Panc1 (cell line): Measurements from ENCODE around the gene HSD17B2.
"Not testable (repeated sequence)": the region's sequence is repeated elsewhere in the genome, so short reads cannot be mapped to it uniquely, and the experiment has no call there.

Experiments used
- SIN3A ChIP-seq: IDR thresholded peaks from 2 replicates; pipeline ENCODE4 v1.6.1; 2012; ENCODE audit warnings: low read depth, mild to moderate bottlenecking, low read length, moderate library complexity, borderline replicate concordance; ENCODE audit not compliant: insufficient read depth
- TF ChIP-seq, protein P1 (sequence below): fragments of 450-650 bp; IDR thresholded peaks from 2 replicates; pipeline ENCODE4 v1.5.1; 2017; ENCODE audit warnings: mild to moderate bottlenecking

DNA sequence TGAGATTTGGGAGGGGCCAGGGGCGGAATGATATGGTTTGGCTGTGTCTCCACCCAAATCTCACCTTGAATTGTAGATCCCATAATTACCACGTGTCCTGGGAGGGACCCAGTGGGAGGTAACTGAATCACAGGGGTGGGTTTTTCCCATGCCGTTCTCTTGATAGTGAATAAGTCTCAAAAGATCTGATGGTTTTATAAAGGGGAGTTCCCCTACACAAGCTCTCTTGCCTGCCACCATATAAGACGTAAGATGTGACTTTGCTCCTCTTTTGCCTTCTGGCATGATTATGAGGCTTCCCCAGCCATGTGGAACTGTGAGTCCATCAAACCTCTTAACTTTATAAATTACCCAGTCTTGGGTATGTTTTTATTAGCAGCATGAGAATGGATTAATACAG lies 25.3 kb upstream of the HSD17B2 start:
- TF ChIP-seq, protein P1, sequence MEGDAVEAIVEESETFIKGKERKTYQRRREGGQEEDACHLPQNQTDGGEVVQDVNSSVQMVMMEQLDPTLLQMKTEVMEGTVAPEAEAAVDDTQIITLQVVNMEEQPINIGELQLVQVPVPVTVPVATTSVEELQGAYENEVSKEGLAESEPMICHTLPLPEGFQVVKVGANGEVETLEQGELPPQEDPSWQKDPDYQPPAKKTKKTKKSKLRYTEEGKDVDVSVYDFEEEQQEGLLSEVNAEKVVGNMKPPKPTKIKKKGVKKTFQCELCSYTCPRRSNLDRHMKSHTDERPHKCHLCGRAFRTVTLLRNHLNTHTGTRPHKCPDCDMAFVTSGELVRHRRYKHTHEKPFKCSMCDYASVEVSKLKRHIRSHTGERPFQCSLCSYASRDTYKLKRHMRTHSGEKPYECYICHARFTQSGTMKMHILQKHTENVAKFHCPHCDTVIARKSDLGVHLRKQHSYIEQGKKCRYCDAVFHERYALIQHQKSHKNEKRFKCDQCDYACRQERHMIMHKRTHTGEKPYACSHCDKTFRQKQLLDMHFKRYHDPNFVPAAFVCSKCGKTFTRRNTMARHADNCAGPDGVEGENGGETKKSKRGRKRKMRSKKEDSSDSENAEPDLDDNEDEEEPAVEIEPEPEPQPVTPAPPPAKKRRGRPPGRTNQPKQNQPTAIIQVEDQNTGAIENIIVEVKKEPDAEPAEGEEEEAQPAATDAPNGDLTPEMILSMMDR, result not testable (repeated sequence)
- TF ChIP-seq SIN3A, result not testable (repeated sequence)
